Skeletal muscle tissue (tissue), 4 donors: ENCODE measurements around the gene KHDRBS2. TPM values are rescaled to one million over a fixed set of nuclear protein-coding genes. Genes with fewer than 3 reads are reported as not detected.

Source experiments
- H3K27ac ChIP-seq: one replicate; pipeline ENCODE4 v1.7.0; 2013; ENCODE audit warnings: mild to moderate bottlenecking, low read depth, low read length, inconsistent platforms
- H3K27me3 ChIP-seq, 3 donors: one replicate each; pipeline ENCODE4 v1.7.0; 2013; ENCODE audit warnings: low read length in 3 of 3; ENCODE audit not compliant: control insufficient read depth in 3 of 3, insufficient read depth in 3 of 3
- H3K36me3 ChIP-seq, 3 donors: one replicate each; pipeline ENCODE4 v1.7.0; 2013; ENCODE audit warnings: low read length in 3 of 3; ENCODE audit not compliant: control insufficient read depth in 3 of 3, insufficient read depth in 3 of 3
- H3K4me1 ChIP-seq, 3 donors: one replicate each; pipeline ENCODE4 v1.7.0; 2013; ENCODE audit warnings: low read length in 3 of 3, mild to moderate bottlenecking in 3 of 3; ENCODE audit not compliant: control insufficient read depth in 3 of 3, insufficient read depth in 3 of 3
- H3K4me3 ChIP-seq, 3 donors: one replicate each; pipeline ENCODE4 v1.7.0; 2013; ENCODE audit warnings: low read length in 3 of 3
- H3K9ac ChIP-seq, 3 donors: one replicate each; pipeline ENCODE4 v1.7.0; 2013; ENCODE audit warnings: low read length in 3 of 3, mild to moderate bottlenecking in 3 of 3, moderate library complexity in 2 of 3, low read depth in 1 of 3
- H3K9me3 ChIP-seq, 3 donors: one replicate each; pipeline ENCODE4 v1.7.0; 2013; ENCODE audit warnings: low read length in 3 of 3; ENCODE audit not compliant: control insufficient read depth in 3 of 3
- total RNA-seq: library from RNA; depleted of rRNA; stranded (reverse); fragments of >200 nt; gene quantifications from one replicate; pipeline ENCODE4 v1.2.3, GENCODE V29; 2014
- donor health status: Osteomylitis.

Gene KHDRBS2
- total RNA-seq, result under 0.01 TPM

- no peaks in the 10 kb centered on the region for H3K36me3 ChIP-seq
- peaks cover 0 to 5% (median 0%) of the 10 kb centered on the region in 3 donors for H3K4me1 ChIP-seq
- no peaks in the 10 kb centered on the region for H3K9me3 ChIP-seq
- H3K27ac ChIP-seq, result no peak within 1 kb of the TSS
- peak within 1 kb of the TSS; percentile 49 to 59 (median 59) for H3K4me3 ChIP-seq
- peaks cover 0 to 11% (median 10%) of the 10 kb centered on the region in 3 donors for H3K27me3 ChIP-seq
- H3K9ac ChIP-seq, result peak within 1 kb of the TSS in 1 of 3 donors; percentile 41
Observed at GRCh38 chr6:62285612-62286469, at the start of gene KHDRBS2. Gene KHDRBS2, minus strand, starts transcription at chr6:62286225.

- Histone ChIP-seq H3K4me1 (no peaks in the 10 kb centered on the region), H3K9me3 (no peaks in the 10 kb centered on the region), H3K27ac (no peak overlapping the region), H3K36me3 (no peaks in the 10 kb centered on the region), H3K27me3 (no peaks in the 10 kb centered on the region), H3K4me3 (no peak overlapping the region), H3K9ac (no peak overlapping the region)
Observed at GRCh38 chr6:62328607-62329006, 42.6 kb upstream of the KHDRBS2 start.

GRCh38 chr6:62324834-62325233 lies 38.8 kb upstream of the KHDRBS2 start:
- H3K36me3 ChIP-seq, result no peaks in the 10 kb centered on the region
- no peaks in the 10 kb centered on the region for H3K9me3 ChIP-seq
- no peak overlapping the region for H3K27ac ChIP-seq
- H3K27me3 ChIP-seq, result no peaks in the 10 kb centered on the region
- no peaks in the 10 kb centered on the region for H3K4me1 ChIP-seq
- no peak overlapping the region for H3K9ac ChIP-seq
- no peak overlapping the region for H3K4me3 ChIP-seq

- H3K36me3 ChIP-seq, result no peaks in the 10 kb centered on the region
- H3K4me3 ChIP-seq, result no peak overlapping the region
- no peaks in the 10 kb centered on the region for H3K4me1 ChIP-seq
- no peaks in the 10 kb centered on the region for H3K9me3 ChIP-seq
- H3K9ac ChIP-seq, result no peak overlapping the region
- H3K27me3 ChIP-seq, result no peaks in the 10 kb centered on the region
- H3K27ac ChIP-seq, result no peak overlapping the region
Observed at GRCh38 chr6:62323818-62324431, 37.9 kb upstream of the KHDRBS2 start.

GRCh38 chr6:62298745-62299392 lies 12.8 kb upstream of the KHDRBS2 start:
- Histone ChIP-seq H3K27me3 (no peaks in the 10 kb centered on the region), H3K4me3 (no peak overlapping the region), H3K9me3 (no peaks in the 10 kb centered on the region), H3K4me1 (no peaks in the 10 kb centered on the region), H3K9ac (no peak overlapping the region), H3K27ac (no peak overlapping the region), H3K36me3 (no peaks in the 10 kb centered on the region)

GRCh38 chr6:62296541-62296940 lies 10.5 kb upstream of the KHDRBS2 start:
- Histone ChIP-seq H3K9ac (no peak overlapping the region), H3K27me3 (no peaks in the 10 kb centered on the region), H3K9me3 (no peaks in the 10 kb centered on the region), H3K36me3 (no peaks in the 10 kb centered on the region), H3K4me1 (no peaks in the 10 kb centered on the region), H3K4me3 (no peak overlapping the region), H3K27ac (no peak overlapping the region)

- Histone ChIP-seq H3K27ac (no peak overlapping the region), H3K4me1 (peaks cover 0 to 5% (median 0%) of the 10 kb centered on the region in 3 donors), H3K4me3 (no peak overlapping the region), H3K9ac (no peak overlapping the region), H3K27me3 (peaks cover 0 to 11% (median 10%) of the 10 kb centered on the region in 3 donors), H3K9me3 (no peaks in the 10 kb centered on the region), H3K36me3 (no peaks in the 10 kb centered on the region)
Observed at GRCh38 chr6:62288974-62289373, 2.9 kb upstream of the KHDRBS2 start.

- Histone ChIP-seq H3K4me1 (peaks cover 0 to 5% (median 0%) of the 10 kb centered on the region in 3 donors), H3K27ac (no peak overlapping the region), H3K4me3 (no peak overlapping the region), H3K27me3 (peaks cover 0 to 11% (median 10%) of the 10 kb centered on the region in 3 donors), H3K9ac (no peak overlapping the region), H3K9me3 (no peaks in the 10 kb centered on the region), H3K36me3 (no peaks in the 10 kb centered on the region)
Observed at GRCh38 chr6:62288562-62288961, 2.5 kb upstream of the KHDRBS2 start.

- H3K27me3 ChIP-seq, result peaks cover 0 to 11% (median 10%) of the 10 kb centered on the region in 3 donors
- peaks cover 0 to 5% (median 0%) of the 10 kb centered on the region in 3 donors for H3K4me1 ChIP-seq
- H3K9ac ChIP-seq, result no peak overlapping the region
- H3K27ac ChIP-seq, result no peak overlapping the region
- no peaks in the 10 kb centered on the region for H3K36me3 ChIP-seq
- H3K9me3 ChIP-seq, result no peaks in the 10 kb centered on the region
- H3K4me3 ChIP-seq, result peak overlapping the region; percentile 49 to 59 (median 59)
Observed at GRCh38 chr6:62286470-62286843, 432 bp upstream of the KHDRBS2 start.

GRCh38 chr6:62284725-62285124 lies 1.3 kb downstream of the KHDRBS2 start:
- Histone ChIP-seq H3K36me3 (no peaks in the 10 kb centered on the region), H3K9me3 (no peaks in the 10 kb centered on the region), H3K4me3 (no peak overlapping the region), H3K9ac (no peak overlapping the region), H3K27me3 (peaks cover 0 to 11% (median 10%) of the 10 kb centered on the region in 3 donors), H3K27ac (no peak overlapping the region), H3K4me1 (peaks cover 0 to 5% (median 0%) of the 10 kb centered on the region in 3 donors)
